ENCODE measurements around the gene SH3D19. TPM values are rescaled to one million over a fixed set of nuclear protein-coding genes. Genes with fewer than 3 reads are reported as not detected.
"Not testable (repeated sequence)": the region's sequence is repeated elsewhere in the genome, so short reads cannot be mapped to it uniquely, and the experiment has no call there.

The SH3D19 gene
- total and polyA plus RNA-seq, 2 of the 4 experiments (the other 2 are of a cell fraction), result 14.4 to 27.2 TPM

- H3K9me3 ChIP-seq (ENCODE audit: control insufficient read depth, insufficient read depth, low read length); H3K27ac ChIP-seq (ENCODE audit: insufficient read depth, low read length); DNase-seq; H3K4me2 ChIP-seq (ENCODE audit: low read depth, low read length); H4K8ac ChIP-seq (ENCODE audit: low read depth in 2 of 2, low read length in 2 of 2); H2AFZ ChIP-seq (replicated peaks; ENCODE audit: low read length, poor library complexity); H2BK5ac ChIP-seq (ENCODE audit: low read depth, low read length, poor library complexity, severe bottlenecking); H3K56ac ChIP-seq (ENCODE audit: extremely low read depth, insufficient read depth, low read length); H2BK15ac ChIP-seq (ENCODE audit: low read depth, low read length); in situ Hi-C loops (cut with MboI; ENCODE audit: low sequenced_read_pairs); H2BK20ac ChIP-seq (ENCODE audit: low read depth, low read length); dilution Hi-C loops (cut with HindIII; ENCODE audit: low sequenced_read_pairs, unreplicated experiment); H3K23ac ChIP-seq (ENCODE audit: low read depth, low read length); H3K4ac ChIP-seq (ENCODE audit: low read depth, low read length); BruUV-seq (replicated peaks); H3K36me3 ChIP-seq (ENCODE audit: control insufficient read depth, insufficient read depth, low read length); CTCF ChIA-PET; H2AK9ac ChIP-seq (replicated peaks; ENCODE audit: low read depth, low read length, poor library complexity); H4K20me1 ChIP-seq (ENCODE audit: insufficient read depth, low read length); H3K4me1 ChIP-seq (ENCODE audit: control insufficient read depth, insufficient read depth, low read length); H2AK5ac ChIP-seq (ENCODE audit: low read depth, low read length); POLR2A ChIA-PET (ENCODE audit: unreplicated experiment); H4K5ac ChIP-seq (ENCODE audit: low read depth, low read length); H3K4me3 ChIP-seq (ENCODE audit: insufficient read depth, low read depth, low read length); H2BK120ac ChIP-seq (ENCODE audit: low read depth, low read length); H3K18ac ChIP-seq (ENCODE audit: low read depth, low read length); H3K9ac ChIP-seq (ENCODE audit: low read depth, low read length); H3K14ac ChIP-seq (replicated peaks; ENCODE audit: low read depth, low read length); ATAC-seq (ENCODE audit: low read depth); H3K79me1 ChIP-seq (ENCODE audit: low read depth in 1 of 2, low read length in 2 of 2); H3K9me1 ChIP-seq (ENCODE audit: insufficient read depth, low read length); H4K91ac ChIP-seq (ENCODE audit: insufficient read depth, low read depth, low read length); H3K27me3 ChIP-seq (ENCODE audit: control insufficient read depth, insufficient read depth, low read length); intact Hi-C loops (cut with micrococcal nuclease): not testable (repeated sequence)
Observed at GRCh38 chr4:151268905-151269304, 56.5 kb downstream of the SH3D19 start.
